Measurements from ENCODE around the gene KCNJ12. TPM values are rescaled to one million over a fixed set of nuclear protein-coding genes. Genes with fewer than 3 reads are reported as not detected.
"Not testable (repeated sequence)": the region's sequence is repeated elsewhere in the genome, so short reads cannot be mapped to it uniquely, and the experiment has no call there.

KCNJ12 gene
- total RNA-seq, 1 experiment from 2014 or later, result 3.9 TPM

DNA sequence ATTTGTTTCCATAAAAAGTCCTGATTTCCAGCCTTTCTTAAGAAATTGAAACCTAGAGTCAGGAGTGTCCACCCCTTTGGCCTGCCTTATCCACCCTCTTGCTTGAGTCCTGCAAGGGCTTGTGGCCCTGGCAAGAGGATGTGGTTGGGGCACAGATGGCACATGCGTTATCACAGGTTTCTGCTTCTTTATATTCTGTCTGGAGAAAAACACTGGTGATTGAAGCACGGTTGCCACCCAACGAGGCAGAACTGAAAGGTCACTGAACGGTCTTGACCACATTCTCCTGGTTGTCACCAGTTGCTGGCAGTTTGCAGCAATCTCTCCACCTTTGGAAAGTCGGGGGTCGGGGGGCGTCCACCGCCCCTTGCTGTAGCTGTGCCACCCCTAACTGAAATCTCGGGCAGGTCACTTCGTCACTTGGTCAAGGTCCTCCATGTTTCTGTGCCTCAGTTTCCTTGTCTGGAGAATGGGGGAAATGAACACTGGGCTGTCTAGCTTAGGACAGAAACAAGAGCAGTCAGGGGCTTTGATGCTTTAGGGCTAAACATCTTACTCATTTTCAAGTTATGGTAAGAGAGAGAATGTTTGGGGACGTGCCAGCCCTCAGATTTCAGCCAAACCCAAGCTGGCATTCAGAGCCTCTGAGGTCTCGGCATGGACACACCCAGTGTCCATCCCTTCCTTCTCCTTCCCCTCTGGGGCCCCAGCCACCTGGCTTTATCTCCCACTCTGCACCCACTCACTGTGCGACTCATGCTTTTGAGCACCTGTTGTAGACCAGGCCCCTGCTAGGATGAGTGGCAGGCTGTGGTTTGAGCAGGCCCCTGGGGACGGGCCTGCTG, 27.9 kb upstream of the KCNJ12 start:
- in situ Hi-C loops (cut with HindIII; ENCODE audit: low sequenced_read_pairs); DNase-seq (ENCODE audit: low spot score): not testable (repeated sequence)

- DNase-seq (ENCODE audit: low spot score); in situ Hi-C loops (cut with HindIII; ENCODE audit: low sequenced_read_pairs): not testable (repeated sequence)
Measured at GRCh38 chr17:21348926-21349261, 27.3 kb upstream of the KCNJ12 start.

GRCh38 chr17:21349358-21350050, 26.7 kb upstream of the KCNJ12 start:
- in situ Hi-C loops (cut with HindIII; ENCODE audit: low sequenced_read_pairs); DNase-seq (ENCODE audit: low spot score): not testable (repeated sequence)

DNA sequence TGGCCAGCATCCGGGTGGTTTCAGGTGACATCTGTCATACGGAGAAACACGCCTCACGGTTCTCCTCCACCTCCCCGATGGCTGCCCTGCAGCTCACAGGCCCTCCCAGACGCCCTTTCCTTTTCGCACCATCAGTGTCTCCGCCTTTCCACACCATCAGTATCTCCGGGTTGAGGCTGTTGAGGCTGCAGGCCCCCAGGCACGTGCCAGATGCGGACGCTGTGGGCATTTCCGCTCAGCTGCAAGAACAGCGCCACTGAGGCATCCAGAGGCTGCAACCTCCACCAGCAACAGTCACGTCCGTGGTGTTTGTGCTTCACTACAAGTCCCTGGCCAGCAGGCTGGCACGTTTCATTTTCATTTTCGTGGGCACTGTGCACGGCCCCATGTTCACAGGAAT, 25.7 kb upstream of the KCNJ12 start:
- in situ Hi-C loops (cut with HindIII; ENCODE audit: low sequenced_read_pairs); DNase-seq (ENCODE audit: low spot score): not testable (repeated sequence)

- no peak for DNase-seq (ENCODE audit: low spot score)
- in situ Hi-C loops (cut with HindIII; ENCODE audit: low sequenced_read_pairs), result no loop called here
Measured at GRCh38 chr17:21351366-21352065, 24.6 kb upstream of the KCNJ12 start.

- in situ Hi-C loops (cut with HindIII; ENCODE audit: low sequenced_read_pairs), result no loop called here
- no peak for DNase-seq (ENCODE audit: low spot score)
Measured at GRCh38 chr17:21352221-21352980, 23.8 kb upstream of the KCNJ12 start.

- in situ Hi-C loops (cut with HindIII; ENCODE audit: low sequenced_read_pairs), result no loop called here
Measured at GRCh38 chr17:21352981-21353265, 23.2 kb upstream of the KCNJ12 start.

DNA sequence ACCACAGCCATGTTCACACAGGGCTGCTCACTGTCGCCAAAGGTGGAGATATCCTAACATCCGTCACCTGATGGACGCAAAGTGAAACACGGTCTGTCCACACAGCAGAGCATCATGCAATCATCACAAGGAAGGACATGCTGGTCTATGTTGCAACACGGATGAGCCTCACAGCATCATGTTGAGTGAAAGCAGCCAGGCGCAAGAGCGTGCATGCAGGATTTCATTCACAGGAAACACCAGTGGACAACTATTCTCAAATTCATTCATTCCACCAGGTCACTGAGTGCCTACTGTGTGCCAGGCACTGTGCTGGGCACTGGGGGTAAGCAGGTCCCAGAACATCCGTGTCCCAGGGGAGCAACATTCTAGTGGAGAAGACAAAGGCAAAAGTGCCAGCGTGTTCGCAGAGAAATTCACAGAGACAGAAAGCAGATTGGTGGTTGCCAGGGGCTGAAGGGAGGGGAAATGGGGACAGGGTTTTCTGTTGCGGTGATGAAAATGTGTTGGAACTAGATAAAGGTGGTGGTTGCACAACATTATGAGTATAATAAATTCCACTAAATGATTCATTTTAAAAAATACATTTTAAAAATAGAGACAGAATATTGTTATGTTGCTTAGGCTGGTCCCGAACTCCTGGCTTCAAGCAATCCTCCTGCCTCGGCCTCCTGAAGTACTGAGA, 22.7 kb upstream of the KCNJ12 start:
- DNase-seq (ENCODE audit: low spot score), result no peak
- in situ Hi-C loops (cut with HindIII; ENCODE audit: low sequenced_read_pairs), result no loop called here

More at GRCh38 chr17:21352981-21353265, 23.2 kb upstream of the KCNJ12 start:
- DNase-seq (ENCODE audit: low spot score), result no peak

DNA sequence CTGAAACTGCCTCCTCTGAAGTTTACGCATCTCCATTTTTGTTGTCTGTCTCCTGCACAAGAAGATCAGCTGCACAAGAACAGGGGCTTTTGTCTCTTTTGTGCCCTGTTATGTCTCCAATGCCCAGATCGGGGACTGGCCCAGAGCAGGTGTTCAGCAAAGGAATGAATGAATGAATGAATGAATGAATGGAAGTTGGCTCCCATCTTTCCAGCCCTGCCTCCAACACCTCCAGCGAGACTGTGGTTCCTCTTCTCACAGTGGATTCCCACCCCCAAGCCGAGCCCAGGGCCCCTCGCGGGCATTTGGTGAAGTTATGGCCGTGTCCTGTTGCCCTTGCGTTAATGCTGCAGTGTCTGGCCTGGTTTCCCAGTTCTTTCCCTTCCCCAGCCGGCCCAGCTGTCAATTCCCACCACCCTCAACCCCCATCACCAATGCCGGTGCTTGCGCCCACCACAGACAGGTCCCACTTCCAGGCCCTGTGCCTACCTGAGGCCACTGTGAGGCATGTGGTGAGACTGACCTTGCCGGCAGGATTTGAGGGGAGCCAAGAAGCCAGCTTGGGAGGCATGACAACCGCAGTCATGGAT, 21.3 kb upstream of the KCNJ12 start:
- no peak for DNase-seq (ENCODE audit: low spot score)
- in situ Hi-C loops (cut with HindIII; ENCODE audit: low sequenced_read_pairs), result no loop called here

- no peak for DNase-seq (ENCODE audit: low spot score)
- in situ Hi-C loops (cut with HindIII; ENCODE audit: low sequenced_read_pairs), result no loop called here
Measured at GRCh38 chr17:21355586-21355985, 20.6 kb upstream of the KCNJ12 start.

DNA sequence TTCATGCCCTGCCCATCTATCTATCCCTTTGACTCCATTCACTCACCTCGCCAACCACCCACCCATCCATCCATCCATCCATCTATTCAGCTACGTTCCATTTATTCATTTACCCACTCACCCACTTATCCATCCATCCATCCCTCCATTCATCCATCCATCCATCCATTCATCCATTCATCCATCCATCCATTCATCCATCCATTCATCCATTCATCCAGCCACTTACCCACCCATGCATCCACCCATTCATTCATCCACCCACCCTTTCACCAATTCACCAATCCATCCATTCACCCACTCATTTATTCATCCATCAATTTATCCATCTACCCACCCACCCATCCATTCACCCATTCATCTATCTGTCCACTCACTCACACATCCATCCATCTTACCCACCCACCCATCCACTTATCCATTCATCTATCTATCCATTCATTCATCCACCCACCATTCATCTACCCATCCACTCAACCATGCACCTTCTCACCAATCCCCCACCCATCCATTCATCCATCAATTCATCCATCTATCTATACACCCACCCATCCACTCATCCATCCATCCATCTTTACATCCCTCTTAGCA, 19.5 kb upstream of the KCNJ12 start:
- no peak for DNase-seq (ENCODE audit: low spot score)
- in situ Hi-C loops (cut with HindIII; ENCODE audit: low sequenced_read_pairs), result no loop called here

DNA sequence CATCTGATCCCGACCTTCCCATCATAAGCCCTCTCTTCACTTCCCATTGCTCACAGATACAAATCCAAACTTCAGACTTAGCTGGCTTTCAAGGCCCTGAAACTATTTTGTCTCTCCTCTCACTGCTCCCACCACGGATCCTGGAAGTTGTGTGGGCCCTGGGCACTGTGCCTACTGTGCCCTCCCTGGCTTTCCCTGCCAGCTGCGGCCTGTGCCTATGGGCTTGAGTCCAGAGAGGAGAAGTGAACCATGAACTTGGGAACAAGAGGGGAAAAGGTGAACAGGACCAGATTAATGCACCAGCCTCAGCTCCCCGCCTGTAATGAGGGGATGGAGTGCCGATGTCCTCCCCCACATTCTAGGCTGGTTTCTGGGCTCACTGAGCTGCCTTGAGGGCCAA, 18.9 kb upstream of the KCNJ12 start:
- DNase-seq (ENCODE audit: low spot score), result no peak
- in situ Hi-C loops (cut with HindIII; ENCODE audit: low sequenced_read_pairs), result no loop called here

DNA sequence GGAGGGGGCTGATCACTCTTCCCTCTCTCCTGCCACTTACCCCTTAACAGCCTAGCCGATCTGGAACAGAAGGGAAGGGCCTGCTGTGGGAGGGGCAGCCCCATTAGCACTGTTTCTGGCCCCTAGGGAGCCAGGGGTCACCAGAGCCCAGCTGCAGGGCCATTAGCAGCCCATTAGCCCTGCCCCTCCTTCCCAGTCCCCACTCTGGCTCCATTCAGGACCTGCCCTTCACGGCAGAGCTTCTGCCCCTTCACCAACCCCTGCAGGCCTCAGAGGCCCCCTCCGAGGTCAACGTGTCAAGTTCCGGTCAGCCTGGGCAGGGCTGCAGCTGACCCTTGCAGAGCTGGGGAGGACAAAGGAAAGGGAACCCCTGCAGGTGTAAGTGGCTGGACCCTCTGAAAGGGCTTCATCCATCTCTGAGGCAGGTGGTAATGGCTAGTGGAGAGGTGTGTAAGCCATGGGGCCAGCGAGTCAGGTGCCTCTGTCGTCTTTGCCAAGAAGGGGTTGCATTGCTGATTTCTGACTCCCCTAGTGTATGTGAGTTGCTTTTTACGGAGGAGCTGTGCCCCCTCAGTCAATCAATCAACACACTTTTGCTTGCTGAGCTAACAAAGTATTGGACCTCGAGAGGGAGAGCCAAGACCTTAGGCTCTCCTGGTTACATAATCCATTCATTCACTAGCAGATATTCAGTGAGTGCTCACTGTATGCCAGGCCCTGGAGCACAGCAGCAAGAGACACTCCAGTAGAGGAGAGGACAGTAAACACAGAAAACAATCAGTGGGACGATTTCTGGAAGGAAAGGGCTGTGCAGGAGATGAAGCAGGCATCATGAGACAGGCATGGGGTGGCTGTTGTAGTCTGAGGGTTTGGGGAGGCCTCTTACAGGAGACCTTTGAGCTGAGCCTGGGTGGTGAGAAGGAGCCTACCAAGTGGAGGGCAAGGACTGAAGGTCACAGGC, 18.2 kb upstream of the KCNJ12 start:
- in situ Hi-C loops (cut with HindIII; ENCODE audit: low sequenced_read_pairs), result no loop called here
- DNase-seq (ENCODE audit: low spot score), result no peak

DNA sequence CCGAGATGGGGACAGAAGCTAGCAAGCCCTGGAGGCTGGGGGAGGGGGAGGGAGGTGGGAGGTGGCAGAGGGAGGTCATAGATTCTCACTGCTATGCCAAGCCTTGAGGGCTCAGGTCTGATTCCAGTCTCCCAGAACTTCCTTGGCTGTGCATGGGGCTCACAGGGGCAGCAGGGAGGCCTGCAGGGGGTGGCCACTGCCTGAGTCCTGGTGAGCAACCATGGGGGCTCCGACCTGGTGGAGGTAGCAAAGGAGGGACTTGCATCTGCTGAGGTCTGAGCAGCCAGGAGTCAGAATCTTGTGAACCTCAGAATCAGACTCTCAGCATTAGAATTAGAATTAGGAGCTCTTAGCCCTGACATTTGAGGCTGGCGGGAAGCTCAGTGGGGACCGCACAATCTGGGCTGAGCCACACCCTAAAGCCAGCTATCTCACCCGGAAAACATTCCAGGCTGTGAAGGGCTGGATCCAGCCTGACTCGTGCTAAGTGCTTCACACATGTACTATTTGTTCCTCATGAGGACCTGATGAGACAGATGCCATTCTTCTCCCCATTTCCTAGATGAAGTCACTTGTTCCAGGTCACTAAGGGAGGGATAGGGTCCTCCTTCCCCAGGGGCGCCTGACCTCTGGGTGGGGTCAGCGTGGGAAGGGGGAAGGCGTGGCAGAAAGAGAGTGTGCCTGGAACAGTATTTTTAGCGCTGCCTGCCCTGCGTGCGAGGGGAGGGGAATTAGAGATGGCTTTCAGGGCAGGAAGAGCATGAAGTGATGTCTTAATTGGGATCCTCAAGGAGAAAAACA, 17.3 kb upstream of the KCNJ12 start:
- no peak for DNase-seq (ENCODE audit: low spot score)

GRCh38 chr17:21359483-21359840, 16.7 kb upstream of the KCNJ12 start:
- in situ Hi-C loops (cut with HindIII; ENCODE audit: low sequenced_read_pairs), result no loop called here
- no peak for DNase-seq (ENCODE audit: low spot score)

More for the DNA sequence above, 17.3 kb upstream of the KCNJ12 start:
- in situ Hi-C loops (cut with HindIII; ENCODE audit: low sequenced_read_pairs), result no loop called here

GRCh38 chr17:21360048-21360447, 16.1 kb upstream of the KCNJ12 start:
- in situ Hi-C loops (cut with HindIII; ENCODE audit: low sequenced_read_pairs), result no loop called here
- DNase-seq (ENCODE audit: low spot score), result no peak

Measured in G401 (cell line).